CD1c-positive myeloid dendritic cell (primary cell): ENCODE results near the gene VPS26A.

ENCODE experiments used
- DNase-seq: peaks from one replicate; pipeline ENCODE4 v3.0.0-alpha.2; 2016; ENCODE audit errors: extremely low spot score

VPS26A gene

DNA sequence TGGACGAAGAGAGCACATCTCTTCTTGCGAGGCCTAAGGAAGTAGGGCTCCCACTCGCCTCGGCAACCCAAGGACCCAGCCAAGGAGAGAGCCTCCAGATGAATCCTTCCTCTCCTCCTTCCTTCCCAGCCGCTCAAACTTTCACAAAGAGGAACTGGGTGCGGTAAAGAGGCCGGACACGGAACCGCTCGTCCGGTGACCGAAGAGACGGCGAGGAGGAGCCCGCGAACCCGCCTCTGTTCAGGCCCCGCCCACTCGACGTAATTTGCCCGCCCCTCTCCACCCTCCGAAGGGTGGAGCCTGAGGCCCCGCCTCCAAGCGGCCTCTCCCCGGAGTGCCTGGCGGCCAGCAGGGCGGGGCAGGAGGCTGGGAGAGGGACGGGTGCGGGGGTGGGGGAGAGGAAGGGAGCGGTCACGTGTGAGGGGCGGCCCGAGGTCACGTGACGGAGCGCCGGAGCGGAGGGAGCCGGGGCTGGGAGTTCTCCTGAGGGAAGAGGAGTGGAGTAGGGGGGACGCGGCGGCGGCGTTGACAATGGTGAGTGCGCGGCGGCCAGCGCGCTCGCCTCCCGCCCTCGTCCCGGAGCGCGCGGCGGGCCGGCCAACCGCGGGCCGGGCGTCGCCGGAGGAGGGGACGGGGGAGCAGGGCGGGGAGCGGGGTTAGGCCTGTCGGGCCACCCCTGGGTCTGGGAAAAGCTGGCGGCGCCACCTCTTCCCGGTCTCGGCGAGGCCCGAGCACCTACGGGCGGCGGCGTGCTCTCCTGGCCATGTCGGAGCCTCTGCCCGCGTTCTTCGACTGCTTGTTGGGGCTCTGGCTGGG is at the start of gene VPS26A:
Gene VPS26A (plus strand): TSS at position 432 of the 816 bp plus-strand sequence. CDS start 100 bp downstream, at position 532.
- DNase-seq, result peak; percentile 99

DNA sequence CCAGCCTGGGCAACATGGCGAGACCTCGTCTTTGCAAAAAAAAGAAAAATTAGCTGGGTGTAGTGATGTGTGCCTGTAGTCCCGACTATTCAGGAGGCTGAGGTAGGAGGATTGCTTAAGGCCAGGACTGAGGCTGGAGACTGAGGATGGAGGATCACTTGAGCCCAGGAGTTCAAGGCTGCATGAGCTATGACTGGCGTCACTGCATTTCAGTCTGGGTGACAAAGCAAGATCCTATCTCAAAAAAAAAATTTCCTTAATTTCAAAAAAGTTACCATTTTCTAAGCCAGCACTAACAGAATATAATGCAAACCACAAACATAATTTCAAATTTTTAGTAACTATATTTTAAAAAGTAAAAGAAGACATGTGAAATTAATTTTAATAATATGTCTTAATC is 49.4 kb upstream of the VPS26A start:
- no peak for DNase-seq

DNA sequence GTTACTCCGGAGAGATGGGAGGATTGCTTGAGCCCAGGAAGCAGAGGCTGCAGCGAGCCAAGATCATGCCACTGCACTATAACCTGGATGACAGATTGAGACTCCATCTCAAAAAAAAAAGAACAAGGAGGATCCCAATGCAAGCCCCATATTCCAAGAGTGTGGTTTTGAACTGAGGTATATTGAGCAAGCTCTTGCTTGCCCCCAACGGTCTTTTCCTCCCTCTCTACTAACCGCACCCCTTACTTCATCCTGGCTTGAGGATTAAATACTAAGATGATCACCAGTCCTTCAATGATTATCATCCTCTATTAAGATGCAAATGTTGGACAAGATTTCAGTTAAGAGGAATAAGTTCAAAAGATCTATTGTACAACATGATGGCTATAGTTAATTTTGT is 48.5 kb upstream of the VPS26A start:
- DNase-seq, result no peak

DNA sequence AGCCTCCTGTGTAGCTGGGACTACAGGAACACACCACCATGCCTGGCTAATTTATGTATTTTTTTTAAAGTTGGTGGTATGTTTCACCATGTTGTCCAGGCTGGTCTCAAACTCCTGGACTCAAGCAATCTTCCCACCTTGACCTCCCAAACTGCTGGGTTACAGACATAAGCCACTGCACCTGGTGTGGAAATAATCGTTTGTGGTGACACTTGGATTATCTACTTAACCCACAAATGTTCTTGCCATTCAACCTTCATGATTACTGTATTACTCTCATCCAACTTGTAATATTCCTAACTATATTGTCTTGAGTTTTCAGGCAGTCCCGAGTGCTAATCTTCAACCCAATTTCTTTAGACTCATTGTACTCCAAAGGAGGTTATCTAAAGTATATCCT is 45.7 kb upstream of the VPS26A start:
- DNase-seq, result no peak

DNA sequence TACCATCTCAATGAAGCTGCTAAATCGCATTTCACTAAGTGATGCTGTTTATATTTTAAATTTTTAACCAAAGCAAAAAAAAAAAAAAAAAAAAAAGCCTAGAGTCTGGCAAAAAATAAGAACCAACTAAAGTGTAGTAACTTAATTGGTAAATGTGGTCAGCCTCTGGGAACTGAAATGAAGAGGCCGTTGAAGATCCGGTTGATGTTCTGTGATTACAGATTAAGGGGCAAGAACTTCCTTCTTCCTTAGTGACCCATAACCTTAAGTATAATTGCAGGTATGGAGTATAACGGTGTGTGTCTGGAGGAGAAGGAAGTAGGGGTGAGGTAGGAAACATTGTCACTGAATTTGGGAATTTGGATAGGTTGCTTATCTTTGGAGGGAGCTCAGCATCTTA is 43.8 kb upstream of the VPS26A start:
- no peak for DNase-seq

DNA sequence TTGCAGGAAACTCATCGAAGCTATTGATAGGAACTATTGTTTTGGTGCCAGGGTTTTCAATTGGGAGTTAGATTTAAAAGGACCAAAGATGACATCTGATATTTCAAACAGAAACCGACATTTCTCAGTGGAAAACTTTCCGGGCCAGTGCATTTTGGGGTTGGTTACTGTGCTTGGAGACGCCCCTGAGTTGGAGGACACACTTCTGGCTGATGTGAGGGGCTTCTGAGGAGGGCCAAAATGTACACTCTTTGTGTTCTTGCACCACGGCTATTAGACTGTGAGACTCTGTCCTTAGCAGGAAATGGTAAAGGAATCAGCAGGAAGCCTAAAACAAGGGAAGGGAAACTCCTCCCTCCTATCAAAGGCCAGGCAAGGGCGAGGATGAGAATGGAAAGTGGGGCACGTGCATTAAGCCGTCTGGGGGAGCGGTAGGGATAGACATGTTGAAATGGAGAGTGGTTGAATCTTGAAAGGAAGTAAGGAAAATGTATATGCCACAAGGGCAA is 37.9 kb upstream of the VPS26A start:
- peak; percentile 71 for DNase-seq

DNA sequence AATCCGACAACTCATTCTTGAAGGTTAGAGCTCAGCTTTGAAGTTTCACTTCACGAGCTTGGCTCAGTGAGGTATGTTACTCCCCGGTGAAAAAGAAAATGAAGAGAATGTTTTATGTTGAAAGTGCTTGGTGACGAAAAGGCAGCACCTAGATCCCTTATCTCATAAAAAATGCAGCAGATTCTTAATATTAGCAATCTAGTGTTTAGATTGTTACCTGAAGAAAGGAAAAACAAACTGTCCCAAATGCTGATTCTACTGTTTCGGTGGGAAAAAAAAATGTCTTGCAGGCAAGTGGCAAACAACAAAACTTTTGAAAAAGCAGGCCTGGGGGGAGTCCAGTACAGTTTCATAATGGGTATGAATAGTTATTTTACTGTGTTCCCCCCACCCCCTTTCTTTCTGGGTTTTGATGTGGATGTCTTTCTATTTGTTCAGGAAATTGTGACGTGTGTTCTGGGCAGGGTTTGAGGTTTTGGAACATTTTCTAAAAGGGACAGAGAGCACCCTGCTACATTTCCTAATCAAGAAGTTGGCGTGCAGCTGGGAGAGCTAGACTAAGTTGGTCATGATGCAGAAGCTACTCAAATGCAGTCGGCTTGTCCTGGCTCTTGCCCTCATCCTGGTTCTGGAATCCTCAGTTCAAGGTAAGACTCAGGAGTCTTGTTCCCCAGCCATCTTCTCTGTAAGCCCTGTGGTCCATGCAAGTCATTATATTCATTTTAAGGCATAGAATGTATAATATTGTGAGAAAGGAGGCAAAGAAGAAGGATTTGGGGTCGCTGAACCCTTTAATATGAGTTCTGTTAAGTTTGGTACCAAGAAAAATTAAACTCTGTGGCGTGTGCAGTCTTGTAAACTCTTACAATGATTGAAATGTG is 36.1 kb upstream of the VPS26A start, which contains the start of gene SRGN:
Gene SRGN (plus strand): TSS at position 514 of the 881 bp plus-strand sequence. CDS start 55 bp downstream, at position 569.
- peak; percentile 96 for DNase-seq

DNA sequence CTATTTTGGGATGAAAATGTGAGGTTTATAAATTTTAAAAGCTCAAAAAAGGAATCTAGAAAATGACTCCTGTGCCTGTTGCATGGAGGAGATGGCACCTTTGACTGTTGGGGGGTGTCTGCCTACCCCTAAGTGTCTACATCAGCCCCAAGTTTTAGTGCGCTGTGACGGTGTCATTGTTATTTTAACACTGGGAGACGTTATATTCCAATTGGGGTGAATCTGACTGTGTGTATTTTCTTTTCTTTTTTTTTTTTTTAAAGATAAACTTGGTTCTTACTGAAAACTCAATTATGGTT is 35.6 kb upstream of the VPS26A start:
- peak; percentile 45 for DNase-seq

DNA sequence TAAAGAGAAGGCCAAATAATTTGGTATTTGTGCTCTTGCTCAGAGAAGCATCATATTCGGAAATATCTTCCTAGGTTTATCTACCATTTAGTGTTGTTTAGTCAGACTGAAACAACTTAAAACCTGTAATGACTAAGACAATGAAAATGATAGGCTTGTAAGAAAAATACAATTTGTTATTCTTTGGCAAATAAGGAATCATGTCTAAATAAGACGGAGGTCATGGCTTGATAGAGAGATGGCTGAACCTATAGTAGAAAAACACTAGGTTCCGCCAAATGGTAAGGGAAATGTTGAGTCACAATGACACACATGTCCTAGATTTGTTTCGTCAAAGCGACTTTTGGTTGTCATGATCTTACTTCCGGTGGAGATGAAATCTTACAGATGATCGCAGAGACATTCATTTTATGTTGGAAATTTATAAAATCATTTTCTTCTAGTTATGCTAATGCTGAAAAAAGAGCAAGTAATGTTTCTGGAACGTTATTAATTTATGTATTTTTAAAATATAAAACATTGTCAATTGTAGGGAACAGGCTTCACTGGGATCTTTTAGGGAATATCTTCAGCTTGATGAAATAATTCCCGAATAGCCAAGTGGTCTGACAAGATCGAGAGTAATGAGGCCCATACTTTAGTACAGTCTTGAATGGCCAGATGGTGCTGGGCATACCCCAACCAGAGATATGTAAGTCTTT is 35.0 kb upstream of the VPS26A start:
- DNase-seq, result peak; percentile 95

DNA sequence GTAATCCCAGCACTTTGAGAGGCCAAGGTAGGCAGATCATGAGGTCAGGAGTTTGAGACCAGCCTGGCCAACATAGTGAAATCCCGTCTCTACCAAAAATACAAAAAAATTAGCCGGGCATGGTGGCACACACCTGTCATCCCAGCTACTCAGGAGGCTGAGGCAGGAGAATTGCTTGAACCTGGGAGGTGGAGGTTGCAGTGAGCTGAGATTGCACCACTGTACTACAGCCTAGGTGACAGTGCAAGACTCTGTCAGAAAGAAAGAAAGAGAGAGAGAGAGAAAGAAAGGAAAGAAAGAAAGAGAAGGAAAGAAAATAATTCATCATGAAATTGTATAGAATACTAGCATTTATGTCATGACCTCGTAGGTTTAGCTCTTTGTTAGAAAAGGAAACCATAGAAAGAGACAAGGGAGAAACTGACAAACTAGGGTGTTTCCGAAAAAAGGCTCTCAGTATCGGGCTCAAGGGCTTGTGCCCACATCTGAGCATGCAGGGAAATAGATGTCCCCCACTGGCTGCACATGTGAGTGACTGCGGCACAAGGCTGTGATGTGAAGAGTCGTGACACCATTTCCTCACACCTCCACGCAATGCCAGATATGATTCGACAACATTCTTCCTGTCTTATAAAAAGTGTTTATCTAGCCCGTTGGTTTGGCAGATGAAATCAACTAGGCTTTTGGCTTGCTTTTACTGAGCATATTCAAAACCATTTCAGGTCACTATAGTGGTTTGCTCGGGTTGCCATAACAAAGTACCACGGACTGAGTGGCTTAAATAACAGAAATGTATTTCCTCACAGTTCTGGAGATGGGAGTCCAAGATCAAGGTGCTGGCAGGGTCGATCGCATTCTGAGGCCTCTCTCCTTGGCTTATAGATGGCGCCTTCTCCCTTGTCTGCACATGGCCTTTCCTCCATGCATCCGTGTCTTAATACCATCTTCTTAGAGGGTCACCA is 34.1 kb upstream of the VPS26A start:
- DNase-seq, result peak; percentile 90

DNA sequence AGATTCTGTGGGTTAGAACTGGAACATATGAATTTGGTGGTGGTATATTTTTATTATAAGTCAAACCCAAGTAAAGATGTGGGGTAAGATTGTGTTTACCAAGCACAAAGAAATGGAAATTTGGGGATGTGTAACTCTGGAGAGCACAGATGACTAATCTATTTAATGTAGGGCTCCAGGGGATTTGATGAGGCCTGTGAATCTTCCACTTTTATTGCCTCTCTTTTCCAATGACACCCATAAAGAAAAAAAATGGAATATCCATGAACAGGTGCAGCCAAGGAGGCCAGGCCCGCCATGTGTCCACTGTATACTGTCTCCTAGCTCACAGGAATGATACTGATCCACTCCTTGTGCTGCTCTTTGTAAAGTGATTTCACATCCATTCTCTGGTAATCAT is 33.3 kb upstream of the VPS26A start:
- peak; percentile 53 for DNase-seq

DNA sequence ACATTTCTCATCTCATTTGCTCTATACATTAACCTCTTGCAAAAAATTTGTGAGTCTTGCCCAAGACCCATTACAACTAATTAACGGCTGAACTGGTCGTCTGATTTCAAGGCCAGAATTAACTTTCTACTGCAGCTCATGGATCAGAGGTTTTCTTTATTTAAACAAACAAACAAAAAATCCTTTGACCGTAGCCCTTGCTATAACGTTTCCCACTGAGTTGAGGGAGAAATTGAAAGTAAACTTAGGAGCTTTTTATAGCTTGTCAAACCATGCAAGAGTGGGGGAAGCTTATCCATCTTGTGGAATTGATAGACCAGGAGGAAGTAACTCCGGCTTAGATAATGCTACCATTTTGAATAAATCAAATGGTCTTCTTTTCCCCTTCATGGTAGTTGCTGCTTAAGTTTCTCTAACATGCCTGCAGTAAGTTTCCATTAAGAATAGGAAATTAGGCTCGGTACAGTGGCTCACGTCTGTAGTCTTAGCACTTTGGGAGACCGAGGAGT is 32.8 kb upstream of the VPS26A start:
- DNase-seq, result no peak

DNA sequence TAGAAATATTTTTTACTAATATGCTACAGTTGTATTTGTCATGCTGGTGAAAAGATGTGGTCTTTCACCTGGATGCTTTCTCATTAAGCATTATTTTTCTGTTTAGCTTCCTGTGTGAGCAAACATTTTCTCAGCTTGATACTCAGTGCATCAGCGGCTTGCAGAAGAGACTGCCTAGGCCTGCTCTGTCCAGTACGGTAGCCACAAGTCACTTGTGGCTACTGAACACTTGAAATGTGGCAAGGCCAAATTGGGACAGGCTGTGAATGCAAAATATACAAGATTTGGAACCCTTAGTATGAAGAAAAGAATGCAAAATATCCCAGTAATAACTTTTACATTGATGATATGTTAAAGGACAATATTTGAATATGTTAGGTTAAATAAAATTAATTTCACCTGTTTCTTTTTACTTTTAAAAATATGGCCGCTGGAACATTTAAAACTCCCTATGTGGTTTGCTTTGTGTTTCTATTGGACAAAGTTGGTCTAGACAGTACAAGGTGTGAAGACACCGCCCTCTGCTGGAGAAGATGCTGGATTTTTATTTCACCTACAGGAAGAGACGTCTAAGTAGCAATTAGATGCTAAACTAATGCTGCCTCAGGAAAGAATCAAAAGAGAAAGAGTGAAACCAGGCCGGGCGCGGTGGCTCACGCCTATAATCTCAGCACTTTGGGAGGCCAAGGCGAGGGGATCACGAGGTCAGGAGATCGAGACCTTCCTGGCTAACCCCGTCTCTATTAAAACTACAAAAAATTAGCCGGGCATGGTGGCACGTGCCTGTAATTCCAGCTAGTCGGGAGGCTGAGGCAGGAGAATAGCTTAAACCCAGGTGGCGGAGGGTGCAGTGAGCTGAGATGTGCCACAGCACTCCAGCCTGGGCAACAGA is 30.8 kb upstream of the VPS26A start:
- DNase-seq, result peak; percentile 92

DNA sequence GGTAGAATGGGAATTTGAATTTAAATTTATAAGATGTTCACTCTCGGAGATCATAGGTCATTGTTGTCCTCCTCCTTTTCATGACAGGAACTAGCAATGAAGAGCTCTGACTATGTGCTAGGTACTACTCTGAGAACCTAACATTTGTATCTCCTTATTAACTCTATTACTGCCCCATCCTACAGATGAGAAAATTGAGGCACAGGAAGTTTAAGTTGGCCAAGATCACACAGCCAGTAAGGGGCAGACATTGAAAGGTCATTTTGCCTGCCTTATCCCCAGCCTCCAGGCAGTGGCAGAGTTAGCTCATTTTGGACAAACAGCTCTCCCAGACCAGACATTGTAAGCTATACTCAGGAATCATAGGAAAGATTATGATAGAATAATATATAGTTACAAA is 30.0 kb upstream of the VPS26A start:
- DNase-seq, result peak; percentile 30

DNA sequence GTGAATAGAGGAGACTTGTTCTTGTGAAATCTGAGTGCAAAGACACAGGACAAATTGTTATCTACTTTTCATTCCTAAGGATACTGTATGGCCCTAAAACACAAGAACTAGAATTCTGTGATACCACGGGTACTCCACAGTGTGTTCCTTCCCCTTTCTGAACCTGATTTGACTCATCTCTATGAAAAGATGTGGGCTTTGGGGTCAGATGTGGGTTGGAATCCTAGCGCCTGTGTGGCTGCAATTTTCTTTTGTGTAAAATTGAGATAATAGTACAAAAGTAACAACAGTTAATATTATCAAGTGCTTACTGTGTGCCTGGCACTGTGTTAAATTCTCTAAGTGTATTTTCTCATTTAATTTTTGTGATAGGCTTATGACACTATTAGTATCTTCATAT is 27.9 kb upstream of the VPS26A start:
- DNase-seq, result peak; percentile 83

DNA sequence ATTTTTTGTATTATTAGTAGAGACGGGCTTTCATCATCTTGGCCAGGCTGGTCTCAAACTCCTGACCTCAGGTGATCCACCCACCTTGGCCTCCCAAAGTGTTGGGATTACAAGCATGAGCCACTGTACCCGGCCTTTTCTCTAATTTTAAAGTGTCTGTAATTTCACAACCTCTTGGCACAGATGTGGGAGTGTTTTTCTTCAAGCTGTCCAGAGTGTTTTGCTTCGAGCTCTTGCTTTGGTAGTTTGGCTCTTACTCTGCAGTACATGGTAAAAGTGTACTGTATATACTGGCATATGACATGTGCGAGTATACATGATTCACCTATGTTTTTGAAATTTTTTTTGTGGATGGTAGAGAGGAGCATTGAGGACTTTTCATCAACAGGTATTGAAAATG is 26.2 kb upstream of the VPS26A start:
- DNase-seq, result no peak

DNA sequence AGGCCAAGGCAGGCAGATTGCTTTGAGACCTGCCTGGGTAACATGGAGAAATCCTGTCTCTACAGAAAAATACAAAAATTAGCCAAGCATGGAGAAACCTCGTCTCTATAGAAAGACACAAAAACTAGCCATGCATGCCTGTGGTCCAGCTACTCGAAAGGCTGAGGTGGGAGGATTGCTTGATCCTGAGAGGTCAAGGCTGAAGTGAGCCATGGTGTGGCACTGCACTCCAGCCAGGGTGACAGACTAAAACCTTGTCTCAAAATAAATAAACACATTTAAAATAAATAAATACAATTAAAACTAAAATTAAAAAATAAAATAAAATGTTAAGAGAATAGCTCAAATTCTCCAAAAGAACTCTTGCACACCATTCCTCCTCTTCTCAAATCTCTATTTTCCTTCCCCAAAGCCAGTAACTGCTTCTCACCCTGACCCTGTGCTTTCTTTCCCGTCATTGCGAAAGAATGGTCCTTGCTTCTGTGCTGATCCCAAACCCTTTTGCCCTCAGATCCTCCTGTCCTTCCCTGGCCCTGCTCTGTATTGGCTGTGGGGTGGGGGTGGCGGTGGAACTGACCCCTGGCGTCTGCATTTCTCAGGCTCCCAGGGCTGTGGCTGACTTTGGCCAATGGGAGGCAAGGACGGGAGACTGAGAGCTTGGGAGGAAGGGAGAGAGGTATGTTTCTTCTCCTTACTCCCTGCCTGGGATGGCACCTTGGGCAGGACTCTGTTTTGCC is 23.7 kb upstream of the VPS26A start:
- peak; percentile 14 for DNase-seq

DNA sequence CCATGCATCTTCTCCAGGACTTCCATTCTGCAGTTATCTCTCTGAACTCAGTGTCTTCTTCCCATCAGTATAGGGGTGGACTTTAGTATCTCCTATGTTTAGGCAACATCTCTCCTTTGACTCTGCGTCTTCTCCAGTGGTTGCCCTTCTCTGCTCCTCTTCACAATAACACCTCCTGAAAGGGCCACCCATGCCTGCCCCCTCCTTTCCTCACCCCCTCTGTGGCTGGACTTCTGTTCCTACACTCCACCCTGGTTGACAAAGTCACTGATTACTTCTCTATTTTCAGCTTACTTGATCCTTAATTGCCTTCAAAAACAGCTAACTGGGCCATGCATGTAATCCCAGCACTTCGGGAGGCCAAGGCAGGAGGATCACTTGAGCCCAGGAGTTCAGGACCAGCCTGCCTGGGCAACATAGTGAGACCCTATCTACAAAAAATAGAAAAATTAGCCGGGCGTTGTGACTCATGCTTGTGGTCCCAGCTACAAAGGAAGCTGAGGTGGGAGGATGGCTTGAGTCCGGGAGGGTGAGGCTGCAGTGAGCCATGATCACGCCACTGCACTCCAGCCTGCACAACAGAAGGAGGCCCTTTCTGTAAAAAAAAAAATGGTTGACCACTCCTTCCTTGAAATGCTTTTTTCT is 22.4 kb upstream of the VPS26A start:
- DNase-seq, result peak; percentile 80
